Erythroblast (primary cell): Measurements from ENCODE around the gene UBA3.

Source experiments
- GATA1 ChIP-seq: IDR thresholded peaks from 2 replicates; pipeline ENCODE4 v1.6.1; 2011; ENCODE audit warnings: low read depth, mild to moderate bottlenecking, control low read depth, low read length, moderate library complexity
- POLR2A ChIP-seq: IDR thresholded peaks from 2 replicates; pipeline ENCODE4 v1.6.1; 2011; ENCODE audit warnings: mild to moderate bottlenecking, low read length

DNA sequence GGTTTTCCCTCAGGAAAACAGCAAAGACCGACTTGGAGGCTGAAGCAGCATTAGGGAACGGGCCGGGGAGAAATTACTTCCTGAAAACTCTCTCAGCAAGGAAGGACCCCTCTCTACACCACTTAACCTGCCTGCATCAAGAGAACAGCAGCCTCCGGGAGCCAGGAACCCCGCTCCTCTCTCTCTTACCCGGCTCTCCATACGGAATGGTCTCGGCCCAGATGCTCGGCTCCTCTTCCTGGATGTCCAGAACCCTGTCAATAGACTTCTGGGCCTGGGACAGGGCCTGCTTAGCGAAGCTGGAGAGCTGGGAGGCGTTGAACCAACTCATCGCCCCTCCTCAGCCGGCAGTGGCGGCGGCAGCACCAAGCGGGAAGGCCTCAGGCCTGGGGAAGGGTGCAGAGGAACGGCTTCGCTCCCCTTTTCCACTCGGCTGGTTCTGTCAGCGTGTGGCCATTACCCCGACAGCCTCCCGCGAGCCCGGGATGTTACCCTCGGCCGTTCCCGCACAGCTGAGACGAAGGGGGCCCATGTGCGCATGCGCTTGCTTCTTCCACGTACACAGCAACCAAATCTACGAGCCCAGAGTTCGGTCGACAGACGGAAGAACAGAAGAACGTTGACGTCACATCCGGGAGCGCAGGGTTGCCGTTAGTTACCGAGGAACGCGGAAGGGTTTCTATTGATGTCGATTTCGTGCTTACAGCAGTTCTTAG lies 28.3 kb downstream of the UBA3 start, which contains the start of gene TMF1:
- TF ChIP-seq POLR2A = peak; percentile 93
- no peak for TF ChIP-seq GATA1
